ENCODE measurements around the gene RCAN2. TPM values are rescaled to one million over a fixed set of nuclear protein-coding genes. Genes with fewer than 3 reads are reported as not detected.

RCAN2 gene
- total RNA-seq, 6 experiments from 2014 or later, result 0.06 to 1.00 (median 0.31) TPM; not detected in 2

DNA sequence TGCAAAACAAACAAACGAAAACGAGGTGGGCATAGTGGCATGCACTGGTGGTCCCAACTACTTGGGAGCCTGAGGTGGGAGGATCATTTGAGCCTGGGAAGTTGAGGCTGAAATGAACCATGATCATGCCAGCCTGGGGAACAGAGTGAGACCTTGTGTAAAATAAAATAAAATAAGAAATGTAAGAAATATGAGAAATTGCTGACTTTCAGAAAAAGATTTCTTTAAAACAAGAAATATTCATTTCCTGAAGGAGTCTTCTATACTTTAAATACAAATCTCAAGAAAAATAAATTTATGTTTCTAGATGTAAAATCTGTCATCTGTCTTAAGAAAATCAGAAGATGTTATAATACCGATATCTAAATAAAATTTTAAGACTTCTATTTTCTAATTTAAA, 223.7 kb downstream of the RCAN2 start:
- no peak for DNase-seq
- Mint-ChIP-seq H3K27me3 (ENCODE audit: insufficient read depth) (no peaks in the 10 kb centered on the region), H3K9me3 (peaks cover 42% of the 10 kb centered on the region), H3K4me3 (no peak overlapping the region), H3K4me1 (ENCODE audit: low read depth) (no peaks in the 10 kb centered on the region), H3K27ac (no peak overlapping the region), H3K36me3 (ENCODE audit: low read depth) (no peaks in the 10 kb centered on the region)
- TF ChIP-seq, protein P1, sequence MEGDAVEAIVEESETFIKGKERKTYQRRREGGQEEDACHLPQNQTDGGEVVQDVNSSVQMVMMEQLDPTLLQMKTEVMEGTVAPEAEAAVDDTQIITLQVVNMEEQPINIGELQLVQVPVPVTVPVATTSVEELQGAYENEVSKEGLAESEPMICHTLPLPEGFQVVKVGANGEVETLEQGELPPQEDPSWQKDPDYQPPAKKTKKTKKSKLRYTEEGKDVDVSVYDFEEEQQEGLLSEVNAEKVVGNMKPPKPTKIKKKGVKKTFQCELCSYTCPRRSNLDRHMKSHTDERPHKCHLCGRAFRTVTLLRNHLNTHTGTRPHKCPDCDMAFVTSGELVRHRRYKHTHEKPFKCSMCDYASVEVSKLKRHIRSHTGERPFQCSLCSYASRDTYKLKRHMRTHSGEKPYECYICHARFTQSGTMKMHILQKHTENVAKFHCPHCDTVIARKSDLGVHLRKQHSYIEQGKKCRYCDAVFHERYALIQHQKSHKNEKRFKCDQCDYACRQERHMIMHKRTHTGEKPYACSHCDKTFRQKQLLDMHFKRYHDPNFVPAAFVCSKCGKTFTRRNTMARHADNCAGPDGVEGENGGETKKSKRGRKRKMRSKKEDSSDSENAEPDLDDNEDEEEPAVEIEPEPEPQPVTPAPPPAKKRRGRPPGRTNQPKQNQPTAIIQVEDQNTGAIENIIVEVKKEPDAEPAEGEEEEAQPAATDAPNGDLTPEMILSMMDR (IDR thresholded peaks at IDR 0.05), result no peak

DNA sequence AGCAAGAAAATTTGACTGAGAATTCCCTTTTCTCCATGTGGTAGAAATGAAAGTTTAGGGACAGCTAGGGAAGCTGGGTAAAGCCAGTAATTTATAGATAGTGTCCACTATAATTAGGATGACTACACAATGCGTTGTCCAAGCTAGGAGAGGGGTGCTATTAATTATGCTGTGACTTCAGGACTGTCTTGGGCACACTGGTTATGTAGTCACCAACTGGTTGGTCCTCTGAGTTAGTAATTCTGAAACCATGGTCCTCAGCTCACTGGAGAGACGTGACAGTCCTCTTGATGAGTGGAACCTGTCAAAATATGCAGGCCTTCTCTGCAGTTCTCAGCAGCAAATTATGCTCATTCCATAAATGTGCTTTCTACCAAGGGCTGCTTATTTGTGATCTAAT, 225.9 kb downstream of the RCAN2 start:
- DNase-seq, result no peak
- no peak overlapping the region for H3K27ac Mint-ChIP-seq
- TF ChIP-seq, protein P1 (IDR thresholded peaks at IDR 0.05), result no peak
- H3K36me3 Mint-ChIP-seq (ENCODE audit: low read depth), result no peaks in the 10 kb centered on the region
- no peaks in the 10 kb centered on the region for H3K4me1 Mint-ChIP-seq (ENCODE audit: low read depth)
- no peaks in the 10 kb centered on the region for H3K27me3 Mint-ChIP-seq (ENCODE audit: insufficient read depth)
- peaks cover 47% of the 10 kb centered on the region for H3K9me3 Mint-ChIP-seq
- no peak overlapping the region for H3K4me3 Mint-ChIP-seq

DNA sequence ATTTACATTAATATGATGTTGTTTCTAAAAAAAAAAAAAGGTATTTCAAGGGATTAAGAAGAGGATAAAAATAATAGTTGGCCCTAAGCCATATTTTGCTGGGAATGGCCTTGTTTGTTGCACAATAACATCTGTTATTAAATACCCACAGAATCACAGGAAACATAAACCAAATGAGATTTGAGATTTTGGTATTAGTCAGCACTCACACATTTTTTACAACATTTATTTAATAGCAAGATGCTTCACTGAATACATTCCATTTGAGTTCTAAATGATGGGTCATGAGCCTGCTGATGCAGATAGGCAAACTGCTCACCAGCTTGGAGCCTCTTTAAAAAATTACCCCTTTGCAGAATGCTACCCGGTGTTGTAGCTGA, 227.6 kb downstream of the RCAN2 start:
- H3K27ac Mint-ChIP-seq, result no peak overlapping the region
- H3K36me3 Mint-ChIP-seq (ENCODE audit: low read depth), result no peaks in the 10 kb centered on the region
- no peaks in the 10 kb centered on the region for H3K4me1 Mint-ChIP-seq (ENCODE audit: low read depth)
- DNase-seq, result peak; percentile 45
- peaks cover 42% of the 10 kb centered on the region for H3K9me3 Mint-ChIP-seq
- no peak overlapping the region for H3K4me3 Mint-ChIP-seq
- H3K27me3 Mint-ChIP-seq (ENCODE audit: insufficient read depth), result no peaks in the 10 kb centered on the region
- TF ChIP-seq, protein P1 (IDR thresholded peaks at IDR 0.05), result no peak

DNA sequence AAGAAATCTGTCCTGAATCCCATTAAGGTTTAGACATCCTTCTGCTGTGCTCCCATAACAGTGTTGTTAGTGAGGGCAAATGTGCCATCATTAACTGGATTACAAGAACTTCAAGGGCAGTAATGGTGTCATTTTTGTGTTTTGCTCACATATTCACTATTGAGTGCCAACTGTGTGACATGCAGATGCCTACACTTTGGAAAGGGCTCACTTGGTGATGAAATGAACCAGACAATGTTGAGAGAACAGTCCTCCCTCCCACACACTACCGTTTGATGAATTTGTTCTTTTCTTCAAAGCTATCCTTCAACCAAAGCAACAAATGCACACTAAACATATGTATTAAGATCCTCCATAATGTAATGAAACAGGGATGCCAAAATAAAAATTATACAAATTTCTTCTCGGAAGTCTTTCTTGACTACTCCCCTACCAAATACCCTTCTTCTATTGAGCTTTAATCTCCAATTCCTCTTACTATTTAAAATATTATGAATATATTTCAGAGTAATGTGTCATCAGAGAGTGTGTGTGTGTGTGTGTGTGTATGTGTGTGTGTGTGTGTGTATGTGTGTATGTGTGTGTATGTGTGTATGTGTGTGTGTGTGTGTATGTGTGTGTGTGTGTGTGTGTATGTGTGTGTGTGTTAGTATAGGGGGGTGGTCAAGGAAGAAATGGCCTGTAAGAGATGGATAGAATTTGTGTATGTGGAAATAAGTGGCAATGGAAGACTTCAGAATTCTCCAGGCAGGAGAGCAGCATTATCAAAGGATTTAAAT, 228.1 kb downstream of the RCAN2 start:
- Mint-ChIP-seq H3K27ac (no peak overlapping the region), H3K27me3 (ENCODE audit: insufficient read depth) (no peaks in the 10 kb centered on the region), H3K36me3 (ENCODE audit: low read depth) (no peaks in the 10 kb centered on the region), H3K4me1 (ENCODE audit: low read depth) (no peaks in the 10 kb centered on the region), H3K4me3 (no peak overlapping the region), H3K9me3 (peaks cover 42% of the 10 kb centered on the region)
- TF ChIP-seq, protein P1 (IDR thresholded peaks at IDR 0.05), result no peak
- DNase-seq, result no peak

DNA sequence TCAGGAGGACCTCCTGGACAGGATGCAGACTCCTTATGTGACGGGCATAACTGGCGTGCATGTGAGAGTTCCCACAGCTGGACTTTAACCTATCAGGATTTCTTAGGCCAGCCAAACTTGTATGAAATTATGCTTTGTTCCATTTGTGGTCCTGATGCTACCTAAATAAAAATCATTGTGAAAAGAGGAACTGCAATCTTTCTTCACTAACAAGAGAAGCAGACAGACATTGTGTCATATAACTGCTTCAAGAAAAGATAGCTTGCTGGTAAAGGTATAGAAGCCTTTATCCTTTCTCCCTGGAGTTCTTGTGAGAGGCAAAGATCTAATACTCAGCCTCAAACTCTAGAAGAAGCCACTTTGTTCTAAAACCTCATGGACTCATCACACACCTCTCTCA, 233.0 kb downstream of the RCAN2 start:
- no peak overlapping the region for H3K27ac Mint-ChIP-seq
- no peaks in the 10 kb centered on the region for H3K4me1 Mint-ChIP-seq (ENCODE audit: low read depth)
- no peak for DNase-seq
- H3K27me3 Mint-ChIP-seq (ENCODE audit: insufficient read depth), result no peaks in the 10 kb centered on the region
- TF ChIP-seq, protein P1 (IDR thresholded peaks at IDR 0.05), result no peak
- H3K9me3 Mint-ChIP-seq, result peaks cover 28% of the 10 kb centered on the region
- H3K4me3 Mint-ChIP-seq, result no peak overlapping the region
- H3K36me3 Mint-ChIP-seq (ENCODE audit: low read depth), result no peaks in the 10 kb centered on the region
